Fibroblast of peridontal ligament (primary cell): ENCODE data around the gene ZNF81.
"Not testable (repeated sequence)": the region's sequence is repeated elsewhere in the genome, so short reads cannot be mapped to it uniquely, and the experiment has no call there.

Experiments
- DNase-seq: peaks from one replicate; pipeline ENCODE4 v3.0.0-alpha.2; 2010; ENCODE audit errors: extremely low read depth

The ZNF81 gene

GRCh38 chrX:47844117-47844516 lies 7.4 kb downstream of the ZNF81 start:
- DNase-seq = no peak

GRCh38 chrX:47846040-47846439 lies 9.3 kb downstream of the ZNF81 start:
- DNase-seq = no peak

- DNase-seq = no peak
These were observed 13.1 kb downstream of the ZNF81 start for GRCh38 chrX:47849778-47850177.

- DNase-seq = not testable (repeated sequence)
These were observed 13.7 kb downstream of the ZNF81 start for GRCh38 chrX:47850389-47850788.

GRCh38 chrX:47850901-47851300 lies 14.2 kb downstream of the ZNF81 start:
- no peak for DNase-seq

- DNase-seq = peak; percentile 34
These were observed 17.8 kb downstream of the ZNF81 start for GRCh38 chrX:47854474-47854873.

- no peak for DNase-seq
These were observed 23.0 kb downstream of the ZNF81 start for GRCh38 chrX:47859686-47860085.

GRCh38 chrX:47862680-47863079 lies 26.0 kb downstream of the ZNF81 start:
- DNase-seq = no peak

GRCh38 chrX:47863187-47863586 lies 26.5 kb downstream of the ZNF81 start:
- peak; percentile 13 for DNase-seq

GRCh38 chrX:47864300-47864699 lies 27.6 kb downstream of the ZNF81 start:
- DNase-seq = no peak

GRCh38 chrX:47864785-47865184 lies 28.1 kb downstream of the ZNF81 start:
- peak; percentile 31 for DNase-seq

GRCh38 chrX:47873123-47873522 lies 36.4 kb downstream of the ZNF81 start:
- DNase-seq = no peak

GRCh38 chrX:47877327-47877726 lies 40.6 kb downstream of the ZNF81 start:
- no peak for DNase-seq

- DNase-seq = no peak
These were observed 41.5 kb downstream of the ZNF81 start for GRCh38 chrX:47878198-47878597.

- no peak for DNase-seq
These were observed 42.8 kb downstream of the ZNF81 start for GRCh38 chrX:47879463-47879862.

GRCh38 chrX:47880927-47881326 lies 44.2 kb downstream of the ZNF81 start:
- no peak for DNase-seq

- DNase-seq = no peak
These were observed 48.8 kb downstream of the ZNF81 start for GRCh38 chrX:47885501-47885900.

- no peak for DNase-seq
These were observed 61.3 kb downstream of the ZNF81 start for GRCh38 chrX:47898024-47898423.

GRCh38 chrX:47900833-47901232 lies 64.1 kb downstream of the ZNF81 start:
- no peak for DNase-seq

- DNase-seq = no peak
These were observed 65.5 kb downstream of the ZNF81 start for GRCh38 chrX:47902161-47902560.

- DNase-seq = no peak
These were observed 79.3 kb downstream of the ZNF81 start for GRCh38 chrX:47915886-47916493.

- DNase-seq = no peak
These were observed 81.6 kb downstream of the ZNF81 start for GRCh38 chrX:47918274-47918673.

GRCh38 chrX:47927212-47927611 lies 90.5 kb downstream of the ZNF81 start:
- no peak for DNase-seq

- DNase-seq = not testable (repeated sequence)
These were observed 95.3 kb downstream of the ZNF81 start for GRCh38 chrX:47931970-47932369.
